Measurements from ENCODE around the gene CHTOP.
"Not testable (repeated sequence)": the region's sequence is repeated elsewhere in the genome, so short reads cannot be mapped to it uniquely, and the experiment has no call there.

CHTOP gene, protein sequence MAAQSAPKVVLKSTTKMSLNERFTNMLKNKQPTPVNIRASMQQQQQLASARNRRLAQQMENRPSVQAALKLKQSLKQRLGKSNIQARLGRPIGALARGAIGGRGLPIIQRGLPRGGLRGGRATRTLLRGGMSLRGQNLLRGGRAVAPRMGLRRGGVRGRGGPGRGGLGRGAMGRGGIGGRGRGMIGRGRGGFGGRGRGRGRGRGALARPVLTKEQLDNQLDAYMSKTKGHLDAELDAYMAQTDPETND

DNA sequence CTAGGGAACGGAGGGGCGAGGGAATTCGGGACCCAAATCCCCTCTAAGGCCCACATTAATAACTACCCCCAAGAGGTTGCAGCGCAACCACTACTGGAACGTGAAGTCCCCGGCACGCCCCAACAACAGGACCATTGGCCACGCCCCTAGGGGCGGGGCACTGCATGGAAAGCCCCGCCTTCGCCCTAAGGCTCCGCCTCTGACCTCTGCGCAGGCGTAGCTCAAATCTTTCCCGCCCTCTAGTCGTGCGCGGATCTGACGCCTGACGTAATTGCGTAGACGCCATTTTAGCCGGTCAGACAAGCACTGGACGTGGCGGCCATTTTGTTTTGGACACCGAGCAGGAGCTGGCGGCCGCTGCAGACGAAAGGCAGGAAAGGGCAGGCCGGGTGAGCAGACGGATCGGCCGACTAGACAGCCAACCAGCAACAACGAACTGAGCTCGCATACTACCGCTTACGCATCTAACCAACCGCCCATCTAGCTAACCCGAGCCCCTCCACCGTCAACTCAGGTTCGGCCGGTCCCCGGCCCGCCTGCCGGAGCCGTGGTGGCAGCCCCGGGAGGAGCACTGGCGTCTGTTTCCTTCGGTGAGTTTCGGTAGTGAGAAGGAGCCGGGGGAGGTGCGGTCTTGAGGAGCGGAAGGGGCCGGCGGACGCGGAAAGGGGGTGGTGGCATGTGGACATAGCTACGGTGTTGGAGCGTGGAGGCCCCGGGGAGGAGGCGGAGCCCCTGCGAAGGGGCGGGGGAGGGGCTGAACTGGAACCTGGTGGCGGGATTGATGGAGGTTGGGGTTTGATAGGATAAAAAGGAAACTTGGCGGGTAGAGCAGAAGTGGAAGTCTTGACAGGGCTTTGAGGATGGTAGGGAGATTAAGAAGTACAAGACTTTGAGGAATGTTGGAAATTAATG is at the start of gene CHTOP:
Gene CHTOP, plus strand, starts transcription at position 313 of the 912 bp plus-strand sequence. CDS start 2,523 bp downstream, outside the sequence.
- in situ Hi-C loops (cut with MboI; ENCODE audit: low sequenced_read_pairs), result no loop called here

DNA sequence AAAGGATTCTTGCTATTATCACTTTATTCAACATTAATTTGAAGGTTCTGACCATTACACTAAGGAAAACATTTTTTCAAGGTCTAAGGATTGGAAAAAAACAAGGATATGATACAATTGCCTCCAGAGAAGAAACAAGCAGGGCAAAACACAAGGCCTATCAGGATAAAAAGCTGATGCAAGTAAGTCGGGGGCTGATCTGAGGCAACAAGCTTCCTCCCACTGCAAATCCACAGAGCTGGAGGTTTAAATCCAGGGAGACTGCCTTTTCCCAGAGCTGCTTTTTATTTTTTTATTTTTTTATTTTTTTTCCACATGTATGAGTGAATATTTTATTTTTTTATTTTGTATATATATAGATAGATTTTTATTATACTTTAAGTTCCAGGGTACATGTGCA is 48.9 kb upstream of the CHTOP start:
- in situ Hi-C loops (cut with MboI; ENCODE audit: low sequenced_read_pairs), result no loop called here

DNA sequence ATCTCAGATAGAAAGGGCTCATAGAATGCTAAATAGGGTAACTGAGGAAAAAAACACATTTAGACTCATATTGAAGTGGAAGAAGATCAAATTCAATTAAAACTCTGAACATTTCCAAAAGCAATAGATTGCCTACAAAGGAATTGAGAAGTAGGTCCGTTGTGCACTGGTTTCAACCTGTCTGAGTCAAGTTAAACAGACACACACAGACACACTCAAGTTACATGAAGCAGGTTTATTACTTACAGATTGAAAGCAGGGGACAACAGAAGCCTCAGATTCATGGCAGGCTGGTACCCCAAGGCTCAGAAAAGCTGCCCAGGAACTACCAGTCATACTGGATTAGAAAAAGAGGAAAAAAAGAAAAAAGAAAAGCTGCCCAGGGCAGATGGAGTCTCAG is 47.5 kb upstream of the CHTOP start:
- in situ Hi-C loops (cut with MboI; ENCODE audit: low sequenced_read_pairs), result no loop called here

DNA sequence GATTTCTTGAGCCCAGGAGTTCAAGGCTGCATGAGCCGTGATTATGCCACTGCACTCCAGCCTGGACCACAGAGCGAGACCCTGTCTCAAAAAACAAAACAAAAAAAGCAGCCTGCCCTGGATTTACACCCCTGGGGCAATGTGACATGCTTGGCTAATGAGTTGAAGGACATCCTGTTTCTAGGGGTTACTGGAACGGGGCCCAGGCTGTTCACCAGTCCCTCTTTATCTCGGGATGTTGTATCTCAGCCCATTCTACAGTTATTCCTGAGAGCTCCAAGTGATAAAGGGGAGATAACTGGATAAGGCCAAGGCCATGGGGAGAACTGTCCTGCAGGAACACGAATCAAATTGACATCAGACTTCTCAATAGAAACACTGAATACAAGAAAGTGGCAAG is 46.6 kb upstream of the CHTOP start:
- in situ Hi-C loops (cut with MboI; ENCODE audit: low sequenced_read_pairs), result no loop called here

DNA sequence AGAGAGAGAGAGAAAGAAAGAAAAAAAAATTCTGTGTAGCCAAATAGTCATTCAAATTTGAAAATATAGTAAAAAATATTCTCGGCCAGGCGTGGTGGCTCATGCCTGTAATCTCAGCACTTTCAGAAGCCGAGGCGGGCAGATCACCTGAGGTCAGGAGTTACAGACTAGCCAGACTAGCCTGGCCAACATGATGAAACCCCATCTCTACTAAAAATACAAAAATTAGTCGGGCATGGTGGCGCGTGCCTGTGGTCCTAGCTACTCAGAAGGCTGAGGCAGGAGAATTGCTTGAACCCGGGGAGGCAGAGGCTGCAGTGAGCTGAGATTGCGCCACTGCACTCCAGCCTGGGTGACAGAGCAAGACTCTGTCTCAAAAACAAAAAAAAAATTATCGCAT is 45.8 kb upstream of the CHTOP start:
- in situ Hi-C loops (cut with MboI; ENCODE audit: low sequenced_read_pairs), result not testable (repeated sequence)

DNA sequence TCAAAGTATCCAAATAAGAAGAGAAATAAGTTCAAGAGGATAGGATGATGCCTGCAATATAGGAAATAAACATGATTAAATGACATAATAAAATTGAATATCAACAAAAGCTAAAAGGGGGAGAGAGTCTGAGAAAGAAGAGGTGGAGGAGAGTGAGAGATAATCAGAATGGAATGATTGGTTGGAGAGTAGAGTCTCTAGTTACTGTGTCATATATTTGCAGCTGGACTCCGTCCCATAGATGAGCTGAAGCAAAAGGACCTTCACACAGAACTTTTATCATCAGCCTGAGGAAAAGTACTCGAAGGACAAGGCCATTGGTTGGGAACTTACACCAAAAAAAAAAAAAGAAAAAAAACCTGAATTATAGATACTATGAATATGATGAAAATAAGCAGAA is 45.4 kb upstream of the CHTOP start:
- in situ Hi-C loops (cut with MboI; ENCODE audit: low sequenced_read_pairs), result no loop called here

DNA sequence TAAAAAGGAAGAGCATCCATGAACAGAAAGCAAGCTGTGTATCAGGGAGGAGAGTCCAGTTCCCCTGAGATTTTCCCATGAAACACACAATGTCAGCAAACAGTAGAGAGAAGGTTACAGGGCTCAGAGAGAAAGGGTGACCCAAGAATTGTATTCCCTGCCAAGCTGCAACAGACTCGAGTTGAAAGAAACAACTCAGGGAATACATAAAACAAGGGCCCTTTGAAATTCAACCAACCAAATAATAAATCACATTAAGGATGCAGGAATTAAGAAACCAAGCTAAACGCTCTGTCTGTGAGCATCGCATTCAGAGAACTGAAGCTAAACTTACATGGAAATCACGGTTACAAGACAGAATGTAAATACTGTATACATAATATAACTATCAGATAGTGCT is 41.1 kb upstream of the CHTOP start:
- in situ Hi-C loops (cut with MboI; ENCODE audit: low sequenced_read_pairs), result no loop called here

DNA sequence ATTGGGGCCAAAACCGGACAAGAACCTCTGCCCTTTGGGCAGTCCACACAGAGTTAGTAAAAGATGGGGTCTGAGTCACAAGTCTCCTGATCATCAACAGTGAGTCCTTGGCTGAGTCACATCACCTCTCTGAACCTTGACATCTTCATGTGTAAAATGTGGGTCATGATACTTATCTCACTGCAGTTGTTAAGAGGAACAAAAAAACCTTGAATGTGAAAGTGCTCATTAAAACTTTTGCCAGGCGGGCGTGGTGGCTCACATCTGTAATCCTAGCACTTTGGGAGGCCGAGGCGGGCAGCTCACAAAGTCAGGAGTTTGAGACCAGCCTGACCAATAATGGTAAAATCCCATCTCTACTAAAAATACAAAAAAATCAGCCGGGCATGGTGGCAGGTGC is 36.7 kb upstream of the CHTOP start:
- in situ Hi-C loops (cut with MboI; ENCODE audit: low sequenced_read_pairs), result no loop called here

DNA sequence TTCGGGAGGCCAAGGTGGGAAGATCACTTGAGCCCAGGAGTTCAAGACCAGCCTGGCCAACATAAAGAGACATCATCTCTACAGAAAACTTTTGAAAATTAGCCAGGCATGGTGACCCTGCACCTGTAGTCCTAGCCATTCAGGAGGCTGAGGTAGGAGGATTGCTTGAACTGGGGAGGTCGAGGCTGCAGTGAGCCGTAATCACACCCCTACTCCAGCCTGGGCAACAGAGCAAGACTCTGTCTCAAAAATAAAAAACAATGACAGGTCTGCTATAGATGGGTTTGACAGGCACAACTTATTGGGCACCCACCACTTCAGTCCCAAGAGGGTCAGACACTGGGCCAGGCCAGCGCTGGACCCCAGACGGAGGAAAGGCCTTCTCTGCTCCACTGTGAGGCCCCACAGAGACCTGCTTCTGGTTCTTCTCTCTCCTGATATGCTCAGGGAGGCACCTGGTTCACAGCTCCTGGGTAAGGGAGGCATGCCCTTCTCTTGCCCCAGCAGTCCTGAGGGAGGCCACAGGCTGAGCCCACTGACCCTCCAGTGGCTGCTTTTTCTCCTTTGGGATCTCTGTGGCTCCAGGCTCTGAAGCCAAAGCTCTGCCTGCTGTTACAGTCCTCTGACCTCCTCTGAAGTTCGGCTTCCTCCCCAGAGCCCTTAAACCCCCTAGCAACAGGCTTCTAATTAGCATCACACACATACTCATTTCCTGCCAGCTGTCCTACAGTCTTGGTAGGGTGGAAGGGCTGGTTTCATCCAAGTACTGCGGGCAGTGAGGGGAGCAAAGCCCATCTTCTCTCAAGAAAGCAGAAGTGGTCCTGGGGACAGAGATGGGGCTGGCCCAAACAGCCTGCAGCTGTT is 35.3 kb upstream of the CHTOP start:
- in situ Hi-C loops (cut with MboI; ENCODE audit: low sequenced_read_pairs), result no loop called here

DNA sequence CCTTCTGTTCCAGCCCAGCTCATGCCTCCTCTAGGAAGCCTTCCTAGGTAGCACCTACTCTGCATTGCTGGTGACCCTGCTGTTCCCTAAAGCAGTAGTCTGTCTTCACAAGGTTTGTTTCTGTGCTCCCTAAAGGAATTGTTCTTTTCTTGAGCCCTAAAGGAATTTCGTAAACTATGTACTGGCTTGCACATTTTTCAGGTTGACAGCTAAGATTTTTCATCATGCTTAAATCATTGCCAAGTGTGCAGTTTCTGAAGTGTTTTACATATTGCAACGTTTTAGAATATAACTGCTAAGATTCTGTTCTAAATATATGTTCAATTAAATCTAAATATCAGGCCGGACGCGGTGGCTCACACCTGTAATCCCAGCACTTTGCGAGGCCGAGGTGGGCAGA is 34.0 kb upstream of the CHTOP start:
- in situ Hi-C loops (cut with MboI; ENCODE audit: low sequenced_read_pairs), result no loop called here

DNA sequence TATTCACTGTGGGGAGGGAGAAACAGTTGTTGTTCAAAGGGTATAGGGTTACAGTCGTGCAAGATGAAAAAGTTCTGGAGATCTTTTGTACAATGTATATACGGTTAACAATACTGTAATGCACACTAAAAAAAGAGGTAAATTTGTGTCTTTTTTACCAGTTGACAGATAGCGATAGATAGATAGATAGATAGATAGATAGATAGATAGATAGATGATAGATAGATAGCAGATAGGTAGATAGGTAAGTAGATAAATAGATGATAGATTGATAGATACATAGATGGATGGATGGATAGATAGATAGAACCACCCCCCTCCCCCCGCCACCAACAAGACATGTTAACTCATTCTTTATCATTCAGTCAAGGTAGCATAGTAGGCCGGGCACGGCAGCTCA is 31.1 kb upstream of the CHTOP start:
- in situ Hi-C loops (cut with MboI; ENCODE audit: low sequenced_read_pairs), result no loop called here

DNA sequence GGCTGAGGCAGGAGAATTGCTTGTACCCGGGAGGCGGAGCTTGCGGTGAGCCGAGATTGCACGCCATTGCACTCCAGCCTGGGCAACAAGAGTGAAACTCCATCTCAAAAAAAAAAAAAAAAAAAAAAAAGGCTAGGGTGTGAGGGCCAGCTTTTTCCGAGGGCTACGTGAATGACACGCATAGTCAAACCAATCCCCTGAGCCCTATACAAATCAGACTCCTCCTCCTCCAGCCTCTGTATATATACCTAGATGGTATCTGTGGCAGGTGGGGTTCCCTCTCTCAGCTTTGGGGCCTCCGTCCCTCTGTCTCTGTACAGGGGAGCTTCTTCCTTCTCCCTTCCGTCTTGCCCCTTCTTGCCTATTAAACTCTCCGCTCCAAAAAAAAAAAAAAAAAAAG is 27.7 kb upstream of the CHTOP start:
- in situ Hi-C loops (cut with MboI; ENCODE audit: low sequenced_read_pairs), result no loop called here

DNA sequence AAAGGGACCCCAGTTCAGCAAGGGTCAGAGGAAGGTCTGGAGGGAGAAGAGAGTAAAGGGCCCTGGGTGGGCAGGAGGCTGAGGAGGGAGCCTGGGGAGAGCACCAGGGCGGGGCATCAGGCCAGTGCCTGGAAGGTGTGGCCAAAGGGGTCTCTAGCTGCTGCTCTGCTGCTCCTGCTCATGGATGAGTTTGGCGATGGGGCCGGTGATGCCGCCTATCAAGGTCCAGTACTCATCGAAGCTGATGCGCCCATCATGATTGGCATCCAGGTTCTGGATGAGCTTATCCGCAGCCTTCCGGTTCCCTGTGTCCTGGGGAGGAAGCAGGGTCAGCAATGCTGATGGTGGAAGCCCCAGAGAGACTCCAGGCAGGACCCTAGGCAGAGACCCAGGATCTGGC is 26.5 kb upstream of the CHTOP start:
- in situ Hi-C loops (cut with MboI; ENCODE audit: low sequenced_read_pairs), result no loop called here

DNA sequence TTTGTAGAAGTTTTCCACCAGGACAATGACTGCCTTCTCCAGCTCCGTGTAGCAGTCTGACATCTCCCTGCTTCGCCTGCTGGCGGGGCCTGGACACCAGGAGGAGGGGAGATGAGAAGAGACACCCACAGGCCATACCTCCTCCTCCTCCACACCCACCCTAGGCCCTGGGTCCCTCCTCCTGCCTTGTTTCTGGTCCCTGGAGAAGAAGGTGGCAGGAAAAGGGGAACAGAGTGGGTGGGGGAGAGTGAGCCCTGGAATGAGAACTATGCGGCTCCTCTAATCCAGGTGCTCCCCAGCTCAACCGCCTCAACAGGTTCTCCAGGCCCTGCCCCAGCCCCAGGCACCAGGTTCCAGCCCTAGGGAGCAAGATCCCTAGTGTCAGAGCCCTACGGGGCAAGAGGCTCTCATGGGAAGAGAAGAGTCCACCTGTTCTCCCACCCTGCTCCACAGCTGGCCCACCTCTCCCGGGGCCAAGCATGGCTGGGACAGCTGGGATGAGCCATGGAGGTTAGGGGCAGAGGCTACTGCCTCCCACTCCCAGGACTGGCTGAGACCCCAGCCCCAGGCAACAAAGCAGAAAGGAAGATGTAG is 25.7 kb upstream of the CHTOP start:
- in situ Hi-C loops (cut with MboI; ENCODE audit: low sequenced_read_pairs), result no loop called here

DNA sequence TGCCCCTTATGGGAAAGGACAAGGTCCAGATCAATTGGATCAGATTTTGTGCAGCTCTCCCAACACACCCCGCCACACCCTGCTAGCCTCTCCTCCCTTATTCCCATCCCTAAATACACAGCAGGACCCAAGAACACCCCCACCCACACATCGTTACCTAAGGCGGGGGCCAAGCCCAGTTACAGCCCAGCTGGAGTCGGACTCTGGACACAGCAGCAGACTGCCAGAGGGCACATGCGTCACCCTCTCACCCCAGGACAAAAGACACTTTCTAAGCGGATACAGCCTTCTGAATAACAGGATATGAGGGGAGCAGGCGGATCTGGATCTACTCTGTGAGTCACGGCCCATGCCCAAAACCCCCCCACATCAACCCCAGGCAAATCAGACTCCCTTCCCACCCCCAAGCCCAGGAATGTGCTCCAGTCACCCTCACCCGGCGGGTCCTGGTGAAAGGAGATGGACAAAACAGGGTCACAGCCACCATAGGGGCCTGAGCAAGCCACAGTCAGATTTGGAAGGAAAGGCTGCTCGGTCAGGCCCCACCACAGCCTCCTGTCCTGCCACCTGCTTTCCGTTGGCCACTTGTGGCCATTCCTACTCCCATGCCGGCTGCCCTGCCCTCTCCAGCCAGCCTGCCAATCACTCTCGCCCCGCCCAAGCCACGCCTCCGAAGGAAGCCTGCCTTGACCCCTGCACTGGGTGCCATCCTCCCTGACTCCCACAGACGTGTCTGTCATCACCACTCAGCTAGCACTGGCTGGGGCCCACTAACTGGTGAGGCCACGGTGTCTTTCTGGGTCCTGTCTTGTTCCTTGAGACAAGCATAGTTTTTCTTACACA is 24.9 kb upstream of the CHTOP start:
- in situ Hi-C loops (cut with MboI; ENCODE audit: low sequenced_read_pairs), result no loop called here

DNA sequence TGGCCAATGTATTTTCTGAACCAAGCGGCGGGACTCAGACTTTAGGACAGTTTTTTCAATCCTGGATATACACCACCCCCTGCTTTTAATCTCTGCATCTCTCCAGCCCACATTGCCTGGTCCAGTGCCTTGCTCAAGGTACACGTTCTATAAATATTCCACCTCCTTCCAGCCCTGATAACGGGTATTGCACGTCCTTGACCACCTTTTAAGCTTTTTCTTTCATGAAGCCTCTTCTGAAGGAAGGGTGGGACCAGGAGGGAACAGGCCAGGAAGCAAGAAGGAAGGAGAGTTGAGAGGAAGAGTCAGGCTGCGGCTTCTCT is 24.3 kb upstream of the CHTOP start:
- in situ Hi-C loops (cut with MboI; ENCODE audit: low sequenced_read_pairs), result no loop called here

DNA sequence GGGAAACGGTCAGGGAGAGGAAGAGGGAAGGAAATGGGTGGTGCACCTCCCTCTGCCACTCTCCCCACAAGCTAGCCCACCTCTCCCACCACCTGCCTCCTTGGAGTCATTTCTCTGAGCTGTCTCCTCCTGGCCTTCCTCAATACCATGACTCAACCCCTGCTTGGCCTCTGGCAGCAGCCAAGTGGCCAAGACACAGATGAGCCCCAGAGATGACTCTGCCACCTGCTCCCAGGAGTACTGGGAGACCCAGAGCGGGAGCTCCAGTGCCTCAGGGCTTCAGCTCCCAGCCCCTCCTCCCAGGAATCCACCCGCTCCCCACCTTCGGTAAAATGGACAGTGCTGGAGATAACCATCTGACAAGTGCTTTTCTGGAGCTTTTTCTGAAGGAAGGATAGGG is 23.5 kb upstream of the CHTOP start:
- in situ Hi-C loops (cut with MboI; ENCODE audit: low sequenced_read_pairs), result no loop called here

DNA sequence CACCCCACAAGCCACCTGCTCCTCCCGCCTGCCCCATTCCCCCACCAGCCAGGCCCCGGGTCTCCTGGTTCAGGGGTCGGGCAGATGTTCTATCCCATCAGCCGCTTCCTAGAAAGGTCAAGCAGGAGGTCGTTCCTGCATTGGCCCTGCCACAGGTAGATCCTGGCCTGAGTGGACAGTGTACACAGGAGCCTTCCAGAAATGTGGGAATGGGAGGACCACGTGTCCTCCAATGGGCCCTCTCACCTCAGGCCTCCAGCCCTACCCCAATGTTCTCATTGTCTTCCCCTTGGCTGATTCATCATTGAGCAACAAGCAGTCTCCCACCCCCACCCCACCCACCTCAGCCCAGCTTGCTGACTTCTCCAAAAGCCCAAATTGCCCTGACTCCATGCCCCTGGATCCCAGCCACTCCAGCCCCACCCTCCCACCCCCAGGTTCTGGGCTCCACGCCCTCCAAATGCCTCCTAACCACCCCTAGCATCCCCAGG is 23.0 kb upstream of the CHTOP start:
- in situ Hi-C loops (cut with MboI; ENCODE audit: low sequenced_read_pairs), result no loop called here

DNA sequence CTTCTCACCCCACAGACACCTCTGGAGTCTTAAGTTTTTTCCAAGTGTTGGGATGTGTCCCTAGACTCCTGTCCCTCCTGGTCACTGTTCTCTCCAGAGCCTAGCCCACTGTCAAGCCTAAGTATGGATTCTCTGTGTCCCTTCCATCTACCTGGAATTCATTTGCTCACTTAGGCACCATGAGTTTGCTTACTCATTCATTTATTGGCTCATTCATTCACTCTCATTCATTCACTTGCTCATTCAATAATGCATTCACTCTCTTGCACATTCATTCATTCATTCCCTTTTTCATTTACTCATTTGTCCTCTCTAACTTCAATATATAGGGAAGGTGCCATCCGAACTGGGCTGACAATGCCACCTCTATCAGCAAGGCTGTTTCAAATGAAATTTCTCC is 22.5 kb upstream of the CHTOP start:
- in situ Hi-C loops (cut with MboI; ENCODE audit: low sequenced_read_pairs), result no loop called here

DNA sequence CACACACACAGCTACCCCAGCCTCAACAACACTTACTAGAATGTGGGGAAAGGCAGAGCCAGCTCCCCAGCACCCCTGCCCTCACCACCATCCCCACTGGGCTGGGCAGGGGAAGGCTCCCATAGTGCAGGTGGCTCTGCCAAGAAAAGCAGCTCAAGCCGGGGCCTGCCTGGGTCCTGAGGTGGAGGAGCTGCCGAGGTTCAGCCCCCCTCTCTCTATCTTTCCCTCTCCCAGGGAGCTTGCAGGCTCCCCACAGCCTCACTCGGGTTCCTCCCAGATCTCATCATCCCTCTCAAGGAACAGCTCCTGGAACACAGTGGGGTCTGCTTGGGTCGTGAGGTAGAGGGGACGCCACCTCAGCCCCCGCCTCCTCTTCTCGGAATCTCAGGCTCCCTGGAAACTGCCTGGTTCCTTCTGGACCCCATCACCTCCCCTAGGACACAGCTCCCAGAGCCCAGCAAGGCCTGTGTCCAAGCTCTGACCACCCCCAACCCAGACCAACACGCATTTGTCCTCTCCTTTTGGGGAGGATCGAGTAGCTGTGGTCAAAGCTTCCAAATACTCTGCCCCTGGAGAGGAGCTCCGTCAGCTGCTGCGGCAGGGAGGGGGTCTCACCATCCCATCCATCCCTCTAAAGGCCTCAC is 21.6 kb upstream of the CHTOP start:
- in situ Hi-C loops (cut with MboI; ENCODE audit: low sequenced_read_pairs), result no loop called here
